ENCODE measurements around the gene NSD1.
"Not testable (repeated sequence)": the region's sequence is repeated elsewhere in the genome, so short reads cannot be mapped to it uniquely, and the experiment has no call there.

NSD1 gene

GRCh38 chr5:177128551-177128981 lies 5.0 kb upstream of the NSD1 start:
- FAIRE-seq, result no peak

DNA sequence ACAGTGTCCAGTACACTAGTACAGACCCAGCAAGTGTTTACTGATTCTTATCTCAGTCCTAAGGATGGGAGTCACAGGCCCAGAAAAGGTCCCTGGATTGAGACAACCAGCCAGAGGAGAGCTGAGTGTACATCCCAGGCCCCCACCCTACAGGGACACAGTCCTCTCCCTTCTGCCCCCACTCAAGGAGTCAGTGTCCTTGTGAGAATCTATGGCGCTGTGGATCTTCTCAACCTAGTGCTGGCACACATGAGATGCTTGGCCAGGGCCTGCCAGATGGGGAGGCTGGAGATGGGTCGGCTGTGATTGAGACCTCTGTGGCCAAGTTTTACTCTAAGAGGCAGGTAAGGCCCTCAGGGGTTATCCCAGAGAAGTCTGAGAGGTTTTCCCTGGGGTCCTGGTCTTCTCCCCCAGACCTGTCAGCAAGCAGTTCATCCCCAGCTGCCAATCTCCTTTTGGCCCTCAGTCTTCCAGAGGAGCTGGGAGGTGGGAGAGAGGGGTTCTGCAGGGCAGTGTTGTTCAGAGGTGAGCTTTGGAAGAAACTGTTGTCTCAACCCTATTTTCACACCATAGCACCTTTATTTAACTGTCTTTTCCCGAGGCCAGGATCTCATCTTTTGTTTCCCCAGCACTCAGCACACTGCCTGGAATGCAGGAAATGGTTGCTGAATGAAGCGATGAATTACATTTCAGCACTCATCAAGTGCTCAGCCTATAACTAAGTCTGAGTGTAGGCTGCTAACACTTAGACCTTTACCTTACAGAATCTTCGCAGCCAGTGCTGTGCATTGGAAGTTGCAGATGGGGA lies 3.2 kb upstream of the NSD1 start:
- FAIRE-seq, result no peak

GRCh38 chr5:177131019-177131320 lies 2.6 kb upstream of the NSD1 start:
- FAIRE-seq, result no peak

- FAIRE-seq, result no peak
These were observed 2.0 kb upstream of the NSD1 start for GRCh38 chr5:177131352-177132135.

- no peak for FAIRE-seq
These were observed 1.2 kb upstream of the NSD1 start for GRCh38 chr5:177132136-177133095.

- FAIRE-seq, result no peak
These were observed 502 bp downstream of the NSD1 start for GRCh38 chr5:177133853-177134696.

DNA sequence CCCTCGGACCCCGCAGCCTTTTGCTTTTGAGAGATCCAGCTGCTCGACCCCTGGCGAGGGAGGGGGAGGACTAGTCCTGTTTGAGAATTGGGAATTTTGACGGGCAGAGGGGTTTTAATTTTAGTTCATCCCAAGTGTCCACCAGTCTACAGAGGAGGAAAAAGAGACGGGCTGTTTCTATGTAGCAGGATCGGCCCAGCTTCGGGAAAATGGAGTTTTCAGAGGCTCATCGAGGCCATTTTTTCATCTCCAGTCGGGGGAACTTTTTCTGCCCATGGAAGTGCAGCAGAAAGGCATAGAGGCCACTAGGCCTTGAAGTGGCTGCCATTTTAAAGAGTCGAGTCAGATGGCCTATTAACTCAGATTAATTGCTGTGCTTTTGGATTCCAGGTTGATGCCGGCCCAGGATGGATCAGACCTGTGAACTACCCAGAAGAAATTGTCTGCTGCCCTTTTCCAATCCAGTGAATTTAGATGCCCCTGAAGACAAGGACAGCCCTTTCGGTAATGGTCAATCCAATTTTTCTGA lies 1.2 kb downstream of the NSD1 start:
- FAIRE-seq, result no peak

GRCh38 chr5:177140312-177140711 lies 6.7 kb downstream of the NSD1 start:
- FAIRE-seq, result no peak

DNA sequence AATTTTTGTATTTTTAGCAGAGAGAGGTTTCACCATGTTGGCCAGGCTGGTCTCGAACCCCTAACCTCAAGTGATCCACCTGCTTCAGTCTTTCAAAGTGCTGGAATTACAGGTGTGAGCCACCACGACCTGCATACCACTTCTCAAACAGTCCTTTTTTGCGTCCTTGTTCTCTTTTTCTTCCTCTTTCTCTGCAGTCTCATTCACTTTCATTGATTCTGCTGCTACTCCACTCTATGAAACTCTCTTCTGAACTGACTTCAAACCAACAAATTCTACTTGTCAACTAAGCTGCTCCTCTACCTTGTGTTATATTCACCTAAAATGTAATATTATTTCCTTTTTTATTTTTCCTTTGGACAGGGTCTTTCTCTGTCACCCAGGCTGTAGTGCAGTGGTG lies 7.9 kb downstream of the NSD1 start:
- FAIRE-seq, result no peak

- FAIRE-seq, result no peak
These were observed 8.6 kb downstream of the NSD1 start for GRCh38 chr5:177142098-177142611.

DNA sequence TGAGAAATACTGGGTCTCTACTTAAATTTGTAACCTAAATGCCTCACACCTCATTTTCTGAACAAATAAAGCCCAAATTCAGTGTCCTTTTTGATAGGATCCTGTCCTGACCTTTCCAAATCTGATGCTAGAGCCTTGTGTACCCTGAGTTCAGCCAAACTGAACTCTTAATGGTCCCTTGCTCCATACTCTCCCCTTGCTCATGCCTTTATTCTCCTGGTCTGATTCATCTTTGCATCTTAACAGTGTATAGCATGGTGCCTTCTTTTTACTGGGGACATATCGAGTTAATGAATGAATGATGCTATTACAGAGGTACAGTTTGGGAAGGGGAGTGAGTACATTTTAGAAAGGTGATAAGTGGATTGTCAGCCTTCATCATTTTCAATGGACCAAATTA lies 9.2 kb downstream of the NSD1 start:
- no peak for FAIRE-seq

DNA sequence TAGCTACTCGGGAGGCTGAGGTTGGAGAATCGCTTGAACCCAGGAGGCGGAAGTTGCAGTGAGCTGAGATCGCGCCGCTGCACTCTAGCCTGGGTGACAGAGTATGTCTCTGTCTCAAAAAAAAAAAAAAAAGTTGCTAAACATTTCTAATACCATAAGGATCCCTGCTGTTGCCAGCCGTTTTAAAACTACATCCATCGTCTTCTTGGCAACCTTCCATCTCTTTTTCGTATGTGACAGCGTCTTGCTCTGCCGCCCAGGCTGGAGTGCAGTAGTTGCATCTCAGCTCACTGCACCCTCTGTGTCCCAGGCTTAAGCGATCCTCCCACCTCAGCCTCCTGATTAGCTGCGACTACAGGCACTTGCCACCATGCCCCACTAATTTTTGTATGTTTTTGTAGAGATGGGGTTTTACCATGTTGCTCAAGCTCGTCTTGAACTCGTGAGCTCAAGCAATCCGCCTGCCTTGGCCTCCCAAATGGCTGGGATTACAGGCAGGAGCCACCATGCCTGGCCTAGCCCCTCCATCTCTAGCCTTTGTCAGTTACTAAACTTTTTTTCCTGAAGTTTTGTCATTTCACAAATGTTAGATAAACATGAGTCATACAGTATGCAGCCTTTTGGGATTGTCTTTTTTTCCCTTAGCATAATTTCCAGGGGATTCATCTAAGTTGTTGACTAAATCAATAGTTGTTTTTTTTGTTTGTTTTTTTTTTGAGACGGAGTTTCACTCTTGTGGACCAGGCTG lies 13.5 kb downstream of the NSD1 start:
- no peak for FAIRE-seq

- FAIRE-seq, result not testable (repeated sequence)
These were observed 16.5 kb downstream of the NSD1 start for GRCh38 chr5:177150061-177150460.

- FAIRE-seq, result no peak
These were observed 20.6 kb downstream of the NSD1 start for GRCh38 chr5:177154003-177154643.

DNA sequence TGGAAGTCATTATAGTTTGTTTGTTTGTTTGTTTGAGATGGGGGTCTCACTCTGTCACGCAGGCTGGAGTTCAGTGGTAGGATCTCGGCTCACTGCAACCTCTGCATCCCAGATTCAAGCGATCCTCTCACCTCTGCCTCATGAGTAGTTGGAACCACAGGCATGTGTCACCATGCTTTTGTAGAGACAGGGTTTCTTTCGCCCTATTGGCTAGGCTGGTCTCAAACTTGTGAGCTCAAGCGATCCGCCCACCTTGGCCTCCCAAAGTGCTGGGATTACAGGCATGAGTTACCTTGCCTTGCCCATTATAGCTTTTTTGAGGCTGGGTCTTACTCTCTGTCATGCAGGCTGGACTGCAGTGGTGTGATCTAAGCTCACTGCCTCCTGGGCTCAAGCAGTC lies 28.8 kb downstream of the NSD1 start:
- FAIRE-seq, result no peak

- no peak for FAIRE-seq
These were observed 29.9 kb downstream of the NSD1 start for GRCh38 chr5:177163500-177163899.

- FAIRE-seq, result no peak
These were observed 35.7 kb downstream of the NSD1 start for GRCh38 chr5:177169271-177169670.

DNA sequence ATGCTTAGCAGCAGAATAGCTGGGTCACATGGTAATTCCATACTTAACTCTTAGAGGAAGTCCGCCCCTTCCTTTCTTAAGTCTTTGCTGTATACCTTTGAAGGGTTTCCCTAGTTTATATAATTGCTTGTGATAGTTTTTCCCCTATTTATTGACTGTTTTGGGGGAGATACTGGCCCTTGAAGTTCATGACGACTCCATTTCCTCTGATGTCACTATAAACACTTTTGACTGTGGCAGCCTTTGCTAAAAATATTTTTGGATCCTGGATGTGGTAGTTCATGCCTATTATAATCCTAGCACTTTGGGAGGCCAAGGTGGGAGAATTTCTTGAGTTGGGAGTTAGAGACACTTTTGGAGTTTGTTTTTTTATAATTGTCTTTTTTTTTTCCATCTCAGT lies 38.4 kb downstream of the NSD1 start:
- no peak for FAIRE-seq

DNA sequence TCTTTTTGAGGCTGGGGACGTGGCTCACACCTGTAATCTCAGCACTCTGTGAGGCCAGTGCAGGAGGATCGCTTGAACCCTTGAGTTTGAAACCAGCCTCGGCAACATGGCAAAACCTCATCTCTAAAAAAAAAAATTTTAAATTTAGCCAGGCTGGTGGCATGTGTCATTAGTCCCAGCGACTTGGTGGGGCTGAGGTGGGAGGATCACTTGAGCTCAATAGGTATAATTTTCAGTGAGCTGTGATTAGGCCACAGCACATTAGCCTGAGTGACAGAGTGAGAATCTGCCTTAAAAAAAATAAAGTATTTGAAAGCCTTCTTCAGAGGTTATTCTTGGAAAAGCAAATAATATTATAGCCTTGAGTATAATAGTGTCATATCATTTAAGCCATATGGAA lies 41.8 kb downstream of the NSD1 start:
- FAIRE-seq, result no peak

GRCh38 chr5:177176175-177176711 lies 42.7 kb downstream of the NSD1 start:
- FAIRE-seq, result no peak
